ENCODE data around the gene LXN.

GRCh38 chr3:158631981-158632380, 40.5 kb downstream of the LXN start:
- TF ChIP-seq USF2 (IDR thresholded peaks at IDR 0.05; ENCODE audit: low read depth, low read length) (no peak), CTCF (conservative IDR thresholded peaks at IDR 0.05; ENCODE audit: low read depth, low read length) (no peak), POLR2A (IDR thresholded peaks at IDR 0.05; ENCODE audit: low read depth, low read length) (no peak), SMC3 (IDR thresholded peaks at IDR 0.05; ENCODE audit: low read depth, low read length) (no peak), CHD1 (IDR thresholded peaks at IDR 0.05; ENCODE audit: low read depth, low read length) (no peak), RCOR1 (IDR thresholded peaks at IDR 0.05; ENCODE audit: insufficient replicate concordance, low read length) (no peak), RAD21 (IDR thresholded peaks at IDR 0.05; ENCODE audit: low read length) (no peak), RFX5 (IDR thresholded peaks at IDR 0.05; ENCODE audit: low read depth, low read length) (no peak)

Measured in IMR-90 (cell line).